ENCODE data around the gene RSRC1.
"Not testable (repeated sequence)": the region's sequence is repeated elsewhere in the genome, so short reads cannot be mapped to it uniquely, and the experiment has no call there.

Gene RSRC1

DNA sequence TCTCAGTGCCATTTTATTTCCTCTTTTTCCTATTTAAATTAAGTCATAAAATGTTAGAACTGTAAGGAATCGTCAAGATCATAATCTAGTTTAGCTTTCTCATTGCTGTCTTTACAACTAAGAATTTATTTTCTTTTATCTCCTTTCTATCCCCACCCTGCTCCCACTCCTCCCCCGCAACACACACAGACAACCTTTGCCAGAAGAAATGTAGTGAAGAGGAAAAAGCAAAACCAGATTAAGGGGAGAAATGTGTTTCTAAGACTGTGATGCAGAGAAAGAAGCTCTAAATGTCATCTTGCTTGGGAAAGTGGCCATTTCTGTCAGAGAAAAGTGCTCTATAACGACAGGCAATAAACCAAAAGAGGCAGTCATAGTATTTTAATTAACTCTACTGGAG, 382.8 kb downstream of the RSRC1 start:
- TF ChIP-seq TCF4 (CRISPR knock-in tag; IDR thresholded peaks at IDR 0.05; ENCODE audit: borderline replicate concordance) (no peak), ISL1 (CRISPR knock-in tag; IDR thresholded peaks at IDR 0.05) (peak; percentile 57)
- ATAC-seq, result no peak

DNA sequence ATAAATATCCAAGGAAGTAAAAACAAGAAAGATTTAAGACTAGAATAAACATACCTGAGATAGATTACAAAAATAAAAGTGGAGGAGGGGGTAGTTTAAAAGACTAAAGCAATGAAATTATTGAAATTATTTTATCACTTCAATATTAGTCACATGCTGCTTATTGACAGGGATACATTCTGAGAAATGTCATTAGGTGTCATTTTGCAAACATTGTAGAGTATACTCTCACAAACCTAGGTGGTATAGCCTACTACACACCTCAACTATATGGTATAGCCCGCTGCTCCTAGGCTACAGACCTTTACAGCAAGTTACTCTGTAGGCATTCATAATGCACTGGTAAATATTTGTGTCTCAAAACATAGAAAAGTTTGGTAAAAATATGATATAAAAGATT, 384.0 kb downstream of the RSRC1 start:
- ATAC-seq, result no peak
- TF ChIP-seq, protein P1, sequence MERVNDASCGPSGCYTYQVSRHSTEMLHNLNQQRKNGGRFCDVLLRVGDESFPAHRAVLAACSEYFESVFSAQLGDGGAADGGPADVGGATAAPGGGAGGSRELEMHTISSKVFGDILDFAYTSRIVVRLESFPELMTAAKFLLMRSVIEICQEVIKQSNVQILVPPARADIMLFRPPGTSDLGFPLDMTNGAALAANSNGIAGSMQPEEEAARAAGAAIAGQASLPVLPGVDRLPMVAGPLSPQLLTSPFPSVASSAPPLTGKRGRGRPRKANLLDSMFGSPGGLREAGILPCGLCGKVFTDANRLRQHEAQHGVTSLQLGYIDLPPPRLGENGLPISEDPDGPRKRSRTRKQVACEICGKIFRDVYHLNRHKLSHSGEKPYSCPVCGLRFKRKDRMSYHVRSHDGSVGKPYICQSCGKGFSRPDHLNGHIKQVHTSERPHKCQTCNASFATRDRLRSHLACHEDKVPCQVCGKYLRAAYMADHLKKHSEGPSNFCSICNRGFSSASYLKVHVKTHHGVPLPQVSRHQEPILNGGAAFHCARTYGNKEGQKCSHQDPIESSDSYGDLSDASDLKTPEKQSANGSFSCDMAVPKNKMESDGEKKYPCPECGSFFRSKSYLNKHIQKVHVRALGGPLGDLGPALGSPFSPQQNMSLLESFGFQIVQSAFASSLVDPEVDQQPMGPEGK (CRISPR knock-in tag; IDR thresholded peaks at IDR 0.05; ENCODE audit: borderline replicate concordance), result no peak
- TF ChIP-seq BACH2 (CRISPR knock-in tag; IDR thresholded peaks at IDR 0.05; ENCODE audit: borderline replicate concordance) (no peak), RARB (CRISPR knock-in tag; IDR thresholded peaks at IDR 0.05) (no peak), PPARA (CRISPR knock-in tag; IDR thresholded peaks at IDR 0.05; ENCODE audit: borderline replicate concordance) (no peak), ZNF70 (CRISPR knock-in tag; IDR thresholded peaks at IDR 0.05) (no peak), TOX (CRISPR knock-in tag; IDR thresholded peaks at IDR 0.05; ENCODE audit: borderline replicate concordance) (no peak), ZNF8 (CRISPR knock-in tag; IDR thresholded peaks at IDR 0.05) (no peak), TCF4 (CRISPR knock-in tag; IDR thresholded peaks at IDR 0.05; ENCODE audit: borderline replicate concordance) (no peak), ZC3H10 (CRISPR knock-in tag; IDR thresholded peaks at IDR 0.05) (no peak)
- TF ChIP-seq, protein P2, sequence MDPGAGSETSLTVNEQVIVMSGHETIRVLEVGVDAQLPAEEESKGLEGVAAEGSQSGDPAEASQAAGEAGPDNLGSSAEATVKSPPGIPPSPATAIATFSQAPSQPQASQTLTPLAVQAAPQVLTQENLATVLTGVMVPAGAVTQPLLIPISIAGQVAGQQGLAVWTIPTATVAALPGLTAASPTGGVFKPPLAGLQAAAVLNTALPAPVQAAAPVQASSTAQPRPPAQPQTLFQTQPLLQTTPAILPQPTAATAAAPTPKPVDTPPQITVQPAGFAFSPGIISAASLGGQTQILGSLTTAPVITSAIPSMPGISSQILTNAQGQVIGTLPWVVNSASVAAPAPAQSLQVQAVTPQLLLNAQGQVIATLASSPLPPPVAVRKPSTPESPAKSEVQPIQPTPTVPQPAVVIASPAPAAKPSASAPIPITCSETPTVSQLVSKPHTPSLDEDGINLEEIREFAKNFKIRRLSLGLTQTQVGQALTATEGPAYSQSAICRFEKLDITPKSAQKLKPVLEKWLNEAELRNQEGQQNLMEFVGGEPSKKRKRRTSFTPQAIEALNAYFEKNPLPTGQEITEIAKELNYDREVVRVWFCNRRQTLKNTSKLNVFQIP (CRISPR knock-in tag; IDR thresholded peaks at IDR 0.05; ENCODE audit: borderline replicate concordance, low read depth), result no peak

DNA sequence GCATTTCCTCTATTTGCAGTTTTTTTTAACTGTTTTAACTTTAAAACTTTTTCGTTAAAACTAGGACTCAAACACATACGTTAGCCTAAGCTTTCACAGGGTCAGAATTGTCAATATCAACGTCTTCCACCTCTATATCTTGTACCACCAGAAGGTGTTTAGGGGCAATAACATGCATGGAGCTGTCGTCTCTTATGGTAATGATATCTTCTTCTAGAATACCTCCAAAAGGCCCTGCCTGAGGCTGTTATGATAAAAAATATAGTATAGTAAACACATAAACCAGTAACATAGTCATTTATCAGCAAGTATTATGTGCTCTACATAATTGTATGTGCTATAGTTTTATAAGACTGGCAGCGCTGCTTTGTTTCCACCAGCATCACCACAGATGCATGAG, 384.8 kb downstream of the RSRC1 start:
- TF ChIP-seq ISL1 (CRISPR knock-in tag; IDR thresholded peaks at IDR 0.05), result no peak
- TF ChIP-seq RARB (CRISPR knock-in tag; IDR thresholded peaks at IDR 0.05), result no peak
- TF ChIP-seq ZFP3 (CRISPR knock-in tag; IDR thresholded peaks at IDR 0.05), result no peak
- TF ChIP-seq, protein P3, sequence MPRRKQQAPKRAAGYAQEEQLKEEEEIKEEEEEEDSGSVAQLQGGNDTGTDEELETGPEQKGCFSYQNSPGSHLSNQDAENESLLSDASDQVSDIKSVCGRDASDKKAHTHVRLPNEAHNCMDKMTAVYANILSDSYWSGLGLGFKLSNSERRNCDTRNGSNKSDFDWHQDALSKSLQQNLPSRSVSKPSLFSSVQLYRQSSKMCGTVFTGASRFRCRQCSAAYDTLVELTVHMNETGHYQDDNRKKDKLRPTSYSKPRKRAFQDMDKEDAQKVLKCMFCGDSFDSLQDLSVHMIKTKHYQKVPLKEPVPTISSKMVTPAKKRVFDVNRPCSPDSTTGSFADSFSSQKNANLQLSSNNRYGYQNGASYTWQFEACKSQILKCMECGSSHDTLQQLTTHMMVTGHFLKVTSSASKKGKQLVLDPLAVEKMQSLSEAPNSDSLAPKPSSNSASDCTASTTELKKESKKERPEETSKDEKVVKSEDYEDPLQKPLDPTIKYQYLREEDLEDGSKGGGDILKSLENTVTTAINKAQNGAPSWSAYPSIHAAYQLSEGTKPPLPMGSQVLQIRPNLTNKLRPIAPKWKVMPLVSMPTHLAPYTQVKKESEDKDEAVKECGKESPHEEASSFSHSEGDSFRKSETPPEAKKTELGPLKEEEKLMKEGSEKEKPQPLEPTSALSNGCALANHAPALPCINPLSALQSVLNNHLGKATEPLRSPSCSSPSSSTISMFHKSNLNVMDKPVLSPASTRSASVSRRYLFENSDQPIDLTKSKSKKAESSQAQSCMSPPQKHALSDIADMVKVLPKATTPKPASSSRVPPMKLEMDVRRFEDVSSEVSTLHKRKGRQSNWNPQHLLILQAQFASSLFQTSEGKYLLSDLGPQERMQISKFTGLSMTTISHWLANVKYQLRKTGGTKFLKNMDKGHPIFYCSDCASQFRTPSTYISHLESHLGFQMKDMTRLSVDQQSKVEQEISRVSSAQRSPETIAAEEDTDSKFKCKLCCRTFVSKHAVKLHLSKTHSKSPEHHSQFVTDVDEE (CRISPR knock-in tag; IDR thresholded peaks at IDR 0.05), result no peak
- TF ChIP-seq, protein P1 (CRISPR knock-in tag; IDR thresholded peaks at IDR 0.05; ENCODE audit: borderline replicate concordance), result no peak
- TF ChIP-seq ZNF8 (CRISPR knock-in tag; IDR thresholded peaks at IDR 0.05), result no peak
- TF ChIP-seq, protein P4, sequence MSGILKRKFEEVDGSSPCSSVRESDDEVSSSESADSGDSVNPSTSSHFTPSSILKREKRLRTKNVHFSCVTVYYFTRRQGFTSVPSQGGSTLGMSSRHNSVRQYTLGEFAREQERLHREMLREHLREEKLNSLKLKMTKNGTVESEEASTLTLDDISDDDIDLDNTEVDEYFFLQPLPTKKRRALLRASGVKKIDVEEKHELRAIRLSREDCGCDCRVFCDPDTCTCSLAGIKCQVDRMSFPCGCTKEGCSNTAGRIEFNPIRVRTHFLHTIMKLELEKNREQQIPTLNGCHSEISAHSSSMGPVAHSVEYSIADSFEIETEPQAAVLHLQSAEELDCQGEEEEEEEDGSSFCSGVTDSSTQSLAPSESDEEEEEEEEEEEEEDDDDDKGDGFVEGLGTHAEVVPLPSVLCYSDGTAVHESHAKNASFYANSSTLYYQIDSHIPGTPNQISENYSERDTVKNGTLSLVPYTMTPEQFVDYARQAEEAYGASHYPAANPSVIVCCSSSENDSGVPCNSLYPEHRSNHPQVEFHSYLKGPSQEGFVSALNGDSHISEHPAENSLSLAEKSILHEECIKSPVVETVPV (CRISPR knock-in tag; IDR thresholded peaks at IDR 0.05), result no peak
- TF ChIP-seq, protein P2 (CRISPR knock-in tag; IDR thresholded peaks at IDR 0.05; ENCODE audit: borderline replicate concordance, low read depth), result no peak
- TF ChIP-seq ZNF70 (CRISPR knock-in tag; IDR thresholded peaks at IDR 0.05), result no peak
- TF ChIP-seq ESRRG (CRISPR knock-in tag; IDR thresholded peaks at IDR 0.05), result no peak
- no peak for TF ChIP-seq CSDC2 (CRISPR knock-in tag; IDR thresholded peaks at IDR 0.05)
- ATAC-seq, result no peak

DNA sequence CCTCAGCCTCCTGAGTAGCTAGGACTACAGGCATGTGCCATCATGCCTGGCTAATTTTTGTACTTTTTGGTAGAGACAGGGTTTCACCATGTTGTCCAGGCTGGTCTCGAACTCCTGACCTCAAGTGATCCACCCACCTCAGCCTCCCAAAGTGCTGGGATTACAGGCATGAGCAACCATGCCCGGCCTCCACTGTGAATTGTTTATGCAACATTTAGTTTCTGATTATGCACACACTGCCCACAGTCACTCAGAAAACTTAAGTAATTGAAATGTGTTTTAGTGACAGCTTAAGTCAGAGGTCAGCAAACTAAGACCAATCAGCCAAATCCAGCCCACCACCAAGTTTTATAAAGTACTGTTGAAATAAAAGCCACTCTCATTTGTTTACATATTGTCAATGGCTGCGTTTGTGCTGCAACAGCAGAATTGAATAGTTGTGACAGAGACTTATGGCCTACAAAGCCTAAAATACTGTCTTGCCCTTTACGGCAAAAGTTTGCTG, 385.6 kb downstream of the RSRC1 start:
- ATAC-seq, result not testable (repeated sequence)

Data from SK-N-SH treated with all-trans-retinoic acid at 6 μM for 48 hours (cell line).